Smooth muscle cell (in vitro differentiated cells): ENCODE measurements around the gene NEGR1. TPM values are rescaled to one million over a fixed set of nuclear protein-coding genes. Genes with fewer than 3 reads are reported as not detected.

Experiments used
- DNase-seq: peaks from one replicate; lab custom pipeline; 2025; ENCODE audit not compliant: unreplicated experiment; lab: John Stamatoyannopoulos, UW
- H2AFZ ChIP-seq: fragments of 200-600 bp; sonication (generic); 2 replicates; pipeline ENCODE4 v1.6.0; 2016; ENCODE audit warnings: antibody characterized with exemption, low read depth, mild to moderate bottlenecking
- H3F3A ChIP-seq: fragments of 200-600 bp; sonication (generic); 2 replicates; pipeline ENCODE4 v1.6.0; 2017; ENCODE audit warnings: antibody characterized with exemption, low read depth
- H3K27ac ChIP-seq: fragments of 200-600 bp; sonication (generic); 2 replicates; pipeline ENCODE4 v1.5.1; 2016; ENCODE audit warnings: low read depth, mild to moderate bottlenecking
- H3K27me3 ChIP-seq: fragments of 200-600 bp; sonication (generic); 2 replicates; pipeline ENCODE4 v1.6.1; 2016; ENCODE audit warnings: low read depth, mild to moderate bottlenecking
- H3K36me3 ChIP-seq: fragments of 200-600 bp; sonication (generic); 2 replicates; pipeline ENCODE4 v1.5.1; 2016; ENCODE audit warnings: low read depth
- H3K4me1 ChIP-seq: fragments of 200-600 bp; sonication (generic); 2 replicates; pipeline ENCODE4 v1.5.1; 2016; ENCODE audit warnings: low read depth
- H3K4me2 ChIP-seq: fragments of 200-600 bp; sonication (generic); 2 replicates; pipeline ENCODE4 v1.6.0; 2016; ENCODE audit warnings: mild to moderate bottlenecking
- H3K4me3 ChIP-seq: fragments of 200-600 bp; sonication (generic); 2 replicates; pipeline ENCODE4 v1.5.1; 2016; ENCODE audit warnings: mild to moderate bottlenecking
- H3K79me2 ChIP-seq: fragments of 200-600 bp; sonication (generic); 2 replicates; pipeline ENCODE4 v1.6.0; 2016; ENCODE audit warnings: low read depth, mild to moderate bottlenecking
- H3K9ac ChIP-seq: fragments of 200-600 bp; sonication (generic); 2 replicates; pipeline ENCODE4 v1.6.0; 2016; ENCODE audit warnings: low read depth
- H3K9me3 ChIP-seq: fragments of 200-600 bp; sonication (generic); replicated peaks from 2 replicates; pipeline ENCODE4 v1.5.1; 2016; ENCODE audit warnings: low read depth
- H4K20me1 ChIP-seq: fragments of 200-600 bp; sonication (generic); 2 replicates; pipeline ENCODE4 v1.6.0; 2016; ENCODE audit warnings: low read depth
- WGBS: methylation state at CpG from one replicate; pipeline ENCODE4 v1.1.7; 2016; ENCODE audit warnings: low lambda C conversion rate; 5-methylcytosine and 5-hydroxymethylcytosine counted together
- polyA plus RNA-seq: library from polyadenylated mRNA; unstranded; fragments of >200 nt; fragmentation: Nextera tagmentation; extraction: Ambion mirVana; gene quantifications from 2 replicates; pipeline ENCODE4 v1.2.1, GENCODE V29; 2016
- total RNA-seq: library from RNA; depleted of rRNA; stranded (reverse); fragments of >200 nt; gene quantifications from 2 replicates; pipeline ENCODE4 v1.2.3, GENCODE V29; 2014
- TF ChIP-seq, protein P1 (sequence below): fragments of 200-600 bp; sonication (generic); IDR thresholded peaks from 2 replicates; pipeline ENCODE4 v1.5.1; 2017; ENCODE audit warnings: borderline replicate concordance, mild to moderate bottlenecking, antibody characterized with exemption; ENCODE audit not compliant: insufficient read depth, poor library complexity, severe bottlenecking

NEGR1 gene
- total and polyA plus RNA-seq, 2 experiments from 2014 or later, result 0.02 to 0.09 TPM

DNA sequence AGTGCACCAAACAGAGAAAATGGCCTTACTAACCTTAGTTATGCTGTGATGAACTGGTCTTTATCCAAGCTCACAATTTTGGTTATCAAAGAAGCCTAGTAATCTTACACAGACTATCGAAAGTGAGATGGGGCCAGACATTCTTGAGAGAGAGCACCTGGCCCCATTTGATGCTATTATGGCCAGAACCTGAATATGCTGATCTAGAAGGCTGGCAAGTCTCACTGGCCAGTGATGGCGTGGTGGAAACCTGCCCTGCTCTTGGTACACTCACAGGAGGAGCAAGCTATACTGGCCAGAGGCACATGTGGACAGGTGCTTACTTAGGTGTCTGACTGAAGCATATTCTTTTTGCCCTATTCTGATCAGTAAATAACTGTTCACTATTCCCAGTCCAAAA lies 843.7 kb downstream of the NEGR1 start:
- no peak overlapping the region for H3K27ac ChIP-seq
- 79% methylated on average over 2 of the region's 2 CpGs for WGBS

DNA sequence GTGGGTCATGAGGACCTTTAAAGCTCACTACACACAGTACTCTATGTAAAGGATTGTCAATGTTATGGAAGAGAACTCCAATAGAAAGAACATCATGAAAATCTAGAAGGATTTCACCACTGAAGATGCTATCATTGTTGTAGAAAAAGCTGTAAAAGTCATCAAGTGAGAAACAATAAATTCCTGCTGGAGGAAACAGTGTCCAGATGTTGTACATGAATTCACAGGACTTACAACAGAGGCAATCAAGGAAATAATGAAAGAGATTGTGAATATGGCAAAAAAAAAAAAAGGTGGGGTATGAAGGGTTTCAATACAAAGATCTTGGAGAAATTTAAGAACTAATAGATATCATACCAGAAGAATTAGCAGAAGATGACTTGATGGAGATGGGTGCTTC lies 846.4 kb downstream of the NEGR1 start:
- H3K27me3 ChIP-seq, result no peaks in the 10 kb centered on the region
- H3K4me2 ChIP-seq, result no peak overlapping the region
- no peak overlapping the region for H2AFZ ChIP-seq
- no peaks in the 10 kb centered on the region for H3K36me3 ChIP-seq
- H3K79me2 ChIP-seq, result no peaks in the 10 kb centered on the region
- H3K9me3 ChIP-seq, result no peaks in the 10 kb centered on the region
- no peaks in the 10 kb centered on the region for H3K4me1 ChIP-seq
- no peak overlapping the region for H3K27ac ChIP-seq
- H4K20me1 ChIP-seq, result no peaks in the 10 kb centered on the region
- no peak for DNase-seq
- no peak overlapping the region for H3K4me3 ChIP-seq
- no peak overlapping the region for H3K9ac ChIP-seq
- TF ChIP-seq, protein P1, sequence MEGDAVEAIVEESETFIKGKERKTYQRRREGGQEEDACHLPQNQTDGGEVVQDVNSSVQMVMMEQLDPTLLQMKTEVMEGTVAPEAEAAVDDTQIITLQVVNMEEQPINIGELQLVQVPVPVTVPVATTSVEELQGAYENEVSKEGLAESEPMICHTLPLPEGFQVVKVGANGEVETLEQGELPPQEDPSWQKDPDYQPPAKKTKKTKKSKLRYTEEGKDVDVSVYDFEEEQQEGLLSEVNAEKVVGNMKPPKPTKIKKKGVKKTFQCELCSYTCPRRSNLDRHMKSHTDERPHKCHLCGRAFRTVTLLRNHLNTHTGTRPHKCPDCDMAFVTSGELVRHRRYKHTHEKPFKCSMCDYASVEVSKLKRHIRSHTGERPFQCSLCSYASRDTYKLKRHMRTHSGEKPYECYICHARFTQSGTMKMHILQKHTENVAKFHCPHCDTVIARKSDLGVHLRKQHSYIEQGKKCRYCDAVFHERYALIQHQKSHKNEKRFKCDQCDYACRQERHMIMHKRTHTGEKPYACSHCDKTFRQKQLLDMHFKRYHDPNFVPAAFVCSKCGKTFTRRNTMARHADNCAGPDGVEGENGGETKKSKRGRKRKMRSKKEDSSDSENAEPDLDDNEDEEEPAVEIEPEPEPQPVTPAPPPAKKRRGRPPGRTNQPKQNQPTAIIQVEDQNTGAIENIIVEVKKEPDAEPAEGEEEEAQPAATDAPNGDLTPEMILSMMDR, result no peak
- H3F3A ChIP-seq, result no peaks in the 10 kb centered on the region

More for the DNA sequence above, 843.7 kb downstream of the NEGR1 start:
- Histone ChIP-seq H3K9ac (no peak overlapping the region), H3K79me2 (no peaks in the 10 kb centered on the region), H4K20me1 (no peaks in the 10 kb centered on the region), H3K4me3 (no peak overlapping the region), H3K36me3 (no peaks in the 10 kb centered on the region), H3F3A (no peaks in the 10 kb centered on the region), H3K27me3 (no peaks in the 10 kb centered on the region), H2AFZ (no peak overlapping the region), H3K9me3 (no peaks in the 10 kb centered on the region), H3K4me1 (no peaks in the 10 kb centered on the region), H3K4me2 (no peak overlapping the region)
- no peak for DNase-seq
- TF ChIP-seq, protein P1, result no peak

DNA sequence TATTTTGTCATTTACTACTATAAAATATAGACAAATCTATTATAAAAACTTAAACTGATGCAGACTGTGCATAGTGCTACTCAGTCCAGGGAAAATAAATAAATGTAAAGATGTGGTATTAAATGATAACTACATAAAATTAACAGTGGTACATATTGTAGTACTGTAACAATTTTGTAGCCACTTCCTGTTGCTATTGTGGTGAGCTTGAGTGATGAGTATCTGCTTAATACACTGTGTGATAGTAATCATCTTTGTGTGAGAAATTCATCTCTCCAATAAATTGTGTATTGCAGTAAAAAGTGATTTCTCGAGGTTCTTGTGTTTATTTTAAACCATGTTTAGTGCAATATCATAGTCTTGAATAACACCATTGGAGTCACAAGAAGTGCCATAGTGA lies 848.1 kb downstream of the NEGR1 start:
- Histone ChIP-seq H3K79me2 (no peaks in the 10 kb centered on the region), H3K36me3 (no peaks in the 10 kb centered on the region), H3K4me1 (no peaks in the 10 kb centered on the region), H3K9ac (no peak overlapping the region), H3K4me2 (no peak overlapping the region), H3F3A (no peaks in the 10 kb centered on the region), H3K27ac (no peak overlapping the region), H3K27me3 (no peaks in the 10 kb centered on the region), H2AFZ (no peak overlapping the region), H3K9me3 (no peaks in the 10 kb centered on the region), H3K4me3 (no peak overlapping the region), H4K20me1 (no peaks in the 10 kb centered on the region)
- WGBS, result 88% methylated on average over 1 of the region's 1 CpG
- DNase-seq, result no peak
- TF ChIP-seq, protein P1, result no peak

DNA sequence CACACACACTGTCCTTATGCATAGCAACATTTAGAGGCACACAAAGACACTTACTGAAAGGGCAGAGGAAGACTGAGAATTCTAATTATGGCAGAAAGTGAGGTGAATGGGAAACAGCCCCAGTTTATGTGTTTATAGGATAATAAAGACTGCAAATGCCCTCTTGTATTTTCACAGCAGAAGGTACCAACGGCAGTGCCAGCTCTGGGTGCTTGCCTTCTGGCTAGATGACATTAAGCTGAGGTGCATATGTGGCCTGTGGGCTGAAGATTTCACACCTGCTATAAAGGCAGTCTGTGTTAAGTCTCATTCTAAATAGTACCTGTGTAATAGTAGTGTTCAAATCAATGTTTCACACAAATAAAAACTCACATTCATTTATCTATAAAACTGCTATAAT lies 854.3 kb downstream of the NEGR1 start:
- H3K9ac ChIP-seq, result no peak overlapping the region
- no peak overlapping the region for H3K4me3 ChIP-seq
- no peaks in the 10 kb centered on the region for H4K20me1 ChIP-seq
- H3K4me2 ChIP-seq, result no peak overlapping the region
- no peaks in the 10 kb centered on the region for H3K4me1 ChIP-seq
- H3K36me3 ChIP-seq, result no peaks in the 10 kb centered on the region
- H3K79me2 ChIP-seq, result no peaks in the 10 kb centered on the region
- H3F3A ChIP-seq, result no peaks in the 10 kb centered on the region
- H3K9me3 ChIP-seq, result no peaks in the 10 kb centered on the region
- no peak overlapping the region for H3K27ac ChIP-seq
- DNase-seq, result no peak
- H2AFZ ChIP-seq, result no peak overlapping the region
- TF ChIP-seq, protein P1, result no peak
- WGBS, result 55% methylated on average over 1 of the region's 1 CpG
- no peaks in the 10 kb centered on the region for H3K27me3 ChIP-seq
